HEK293 (cell line): Measurements from ENCODE around the gene NUFIP1.

Experiments
- CTCF ChIA-PET: fragments of 350-600 bp; formaldehyde crosslinking; extraction: SDS; loops from one replicate; lab custom pipeline; 2021; ENCODE audit warnings: antibody characterized with exemption; lab: Yijun Ruan, JAX
- POLR2A ChIA-PET: fragments of 300-600 bp; formaldehyde crosslinking; extraction: SDS; loops from one replicate; lab custom pipeline; 2020; ENCODE audit warnings: antibody characterized with exemption, inconsistent platforms; lab: Yijun Ruan, JAX
- H3K27ac ChIP-seq: fragments of 200-500 bp; sonication (Bioruptor generic); 2 replicates; pipeline ENCODE4 v1.5.1; 2014; ENCODE audit warnings: low read depth, low read length, control low read depth, inconsistent platforms; ENCODE audit errors: extremely low read depth
- H3K36me3 ChIP-seq, 2 experiments: fragments of 200-500 bp in 1 of 2; sonication (Bioruptor generic) in 1 of 2; 1 replicate in 1 of 2; 2 replicates in 1 of 2; pipeline ENCODE4 v1.5.1; 2014 to 2017; ENCODE audit warnings: inconsistent platforms in 2 of 2, low read length in 2 of 2; ENCODE audit not compliant: control insufficient read depth in 2 of 2, insufficient read depth in 1 of 2
- H3K4me1 ChIP-seq: fragments of 200-500 bp; sonication (Bioruptor generic); 2 replicates; pipeline ENCODE4 v1.5.1; 2014; ENCODE audit warnings: mild to moderate bottlenecking, low read length, inconsistent platforms; ENCODE audit not compliant: control insufficient read depth, insufficient read depth
- H3K4me3 ChIP-seq: 2 replicates; pipeline ENCODE4 v1.5.1; 2011; ENCODE audit warnings: low read depth, mild to moderate bottlenecking, control low read depth, low read length, moderate library complexity
- H3K9me3 ChIP-seq: fragments of 200-500 bp; sonication (Bioruptor generic); 2 replicates; pipeline ENCODE4 v1.5.1; 2014; ENCODE audit warnings: low read depth, low read length, inconsistent platforms; ENCODE audit not compliant: control insufficient read depth, insufficient read depth
- ATF2 ChIP-seq: fragments of 450-650 bp; formaldehyde crosslinking; IDR thresholded peaks from 2 replicates; pipeline ENCODE4 v1.5.1; 2016; ENCODE audit warnings: missing biosample characterization, missing genetic modification characterization, low read depth
- IKZF3 ChIP-seq: fragments of 450-650 bp; IDR thresholded peaks from 2 replicates; pipeline ENCODE4 v1.5.0; 2018; ENCODE audit warnings: missing biosample characterization, mild to moderate bottlenecking, missing genetic modification characterization, moderate library complexity
- KLF10 ChIP-seq: fragments of 450-650 bp; IDR thresholded peaks from 2 replicates; pipeline ENCODE4 v1.5.1; 2018; ENCODE audit warnings: missing biosample characterization, mild to moderate bottlenecking, missing genetic modification characterization
- MEIS1 ChIP-seq: sonication (generic); formaldehyde crosslinking; IDR thresholded peaks from 2 replicates; pipeline ENCODE4 v1.8.1; 2022; ENCODE audit warnings: missing genetic modification reagents, mild to moderate bottlenecking, borderline replicate concordance
- MZF1 ChIP-seq: fragments of 450-650 bp; formaldehyde crosslinking; IDR thresholded peaks from 2 replicates; pipeline ENCODE4 v1.5.1; 2017; ENCODE audit warnings: missing biosample characterization, missing genetic modification characterization, borderline replicate concordance
- PBX3 ChIP-seq: sonication (generic); formaldehyde crosslinking; IDR thresholded peaks from 2 replicates; pipeline ENCODE4 v1.8.1; 2022; ENCODE audit warnings: mild to moderate bottlenecking, moderate library complexity, missing genetic modification reagents
- PRDM10 ChIP-seq: fragments of 450-650 bp; formaldehyde crosslinking; IDR thresholded peaks from 2 replicates; pipeline ENCODE4 v1.5.1; 2016; ENCODE audit warnings: missing biosample characterization, missing genetic modification characterization
- YY2 ChIP-seq: fragments of 450-650 bp; formaldehyde crosslinking; IDR thresholded peaks from 2 replicates; pipeline ENCODE4 v1.5.1; 2016; ENCODE audit warnings: missing biosample characterization, missing genetic modification characterization
- ZBTB6 ChIP-seq: fragments of 450-650 bp; formaldehyde crosslinking; IDR thresholded peaks from 2 replicates; pipeline ENCODE4 v1.5.1; 2017; ENCODE audit warnings: missing biosample characterization, missing genetic modification characterization
- ZIC2 ChIP-seq: fragments of 450-650 bp; formaldehyde crosslinking; IDR thresholded peaks from 2 replicates; pipeline ENCODE4 v1.5.1; 2016; ENCODE audit warnings: missing biosample characterization, missing genetic modification characterization
- ZNF133 ChIP-seq: fragments of 450-650 bp; formaldehyde crosslinking; IDR thresholded peaks from 2 replicates; pipeline ENCODE4 v1.5.1; 2016; ENCODE audit warnings: missing biosample characterization, missing genetic modification characterization
- ZNF221 ChIP-seq: fragments of 450-650 bp; formaldehyde crosslinking; IDR thresholded peaks from 2 replicates; pipeline ENCODE4 v1.5.1; 2017; ENCODE audit warnings: missing biosample characterization, missing genetic modification characterization, borderline replicate concordance
- ZNF335 ChIP-seq: fragments of 450-650 bp; formaldehyde crosslinking; conservative IDR thresholded peaks from 2 replicates; pipeline ENCODE4 v1.5.1; 2016; ENCODE audit warnings: missing biosample characterization, missing genetic modification characterization
- ZNF354C ChIP-seq: fragments of 450-650 bp; formaldehyde crosslinking; IDR thresholded peaks from 2 replicates; pipeline ENCODE4 v1.5.1; 2016; ENCODE audit warnings: missing biosample characterization, missing genetic modification characterization, low read depth, borderline replicate concordance
- ZNF544 ChIP-seq: fragments of 450-650 bp; formaldehyde crosslinking; IDR thresholded peaks from 2 replicates; pipeline ENCODE4 v1.5.0; 2017; ENCODE audit warnings: missing biosample characterization, missing genetic modification characterization
- ZNF549 ChIP-seq: fragments of 450-650 bp; IDR thresholded peaks from 2 replicates; pipeline ENCODE4 v1.5.1; 2018; ENCODE audit warnings: missing biosample characterization, missing genetic modification characterization, mild to moderate bottlenecking, inconsistent platforms, moderate library complexity
- ZNF600 ChIP-seq: fragments of 450-650 bp; formaldehyde crosslinking; IDR thresholded peaks from 2 replicates; pipeline ENCODE4 v1.5.1; 2016; ENCODE audit warnings: missing biosample characterization, missing genetic modification characterization
- ZNF610 ChIP-seq: fragments of 450-650 bp; formaldehyde crosslinking; IDR thresholded peaks from 2 replicates; pipeline ENCODE4 v1.5.1; 2016; ENCODE audit warnings: missing biosample characterization, missing genetic modification characterization, borderline replicate concordance
- ZNF626 ChIP-seq: fragments of 450-650 bp; sonication (Bioruptor Pico); formaldehyde crosslinking; IDR thresholded peaks from 2 replicates; pipeline ENCODE4 v1.5.1; 2018; ENCODE audit warnings: missing biosample characterization, missing genetic modification characterization, inconsistent platforms
- ZSCAN16 ChIP-seq: fragments of 450-650 bp; formaldehyde crosslinking; IDR thresholded peaks from 2 replicates; pipeline ENCODE4 v1.5.1; 2016; ENCODE audit warnings: missing biosample characterization, missing genetic modification characterization
- ZSCAN23 ChIP-seq: fragments of 450-650 bp; formaldehyde crosslinking; IDR thresholded peaks from 2 replicates; pipeline ENCODE4 v1.5.1; 2016; ENCODE audit warnings: missing biosample characterization, missing genetic modification characterization
- TF ChIP-seq, protein P1 (sequence below): fragments of 450-650 bp; formaldehyde crosslinking; IDR thresholded peaks from 2 replicates; pipeline ENCODE4 v1.5.1; 2017; ENCODE audit warnings: missing biosample characterization, missing genetic modification characterization
- TF ChIP-seq, protein P2 (sequence below): fragments of 450-650 bp; formaldehyde crosslinking; IDR thresholded peaks from 2 replicates; pipeline ENCODE4 v1.5.1; 2017; ENCODE audit warnings: missing biosample characterization, missing genetic modification characterization

NUFIP1 gene

GRCh38 chr13:44921931-44922758, 67.1 kb downstream of the NUFIP1 start:
- Histone ChIP-seq H3K9me3 (no peaks in the 10 kb centered on the region), H3K4me1 (peaks cover 2% of the 10 kb centered on the region), H3K36me3 (no peaks in the 10 kb centered on the region), H3K4me3 (no peak overlapping the region), H3K27ac (no peak overlapping the region)
- POLR2A ChIA-PET = no interaction called here
- CTCF ChIA-PET = no interaction called here
- no peak for TF ChIP-seq YY2 (tag by site-specific recombination)
- 0 out of 2 replicates have a peak, but pooled peaks have one; percentile 8 for TF ChIP-seq PRDM10 (tag by site-specific recombination)
- no peak for TF ChIP-seq ZIC2 (tag by site-specific recombination)
- TF ChIP-seq ZNF544 (tag by site-specific recombination) = no peak
- 0 out of 2 replicates have a peak, but pooled peaks have one; percentile 21 for TF ChIP-seq ZNF335 (tag by site-specific recombination)
- TF ChIP-seq ZNF133 (tag by site-specific recombination) = no peak
- TF ChIP-seq PBX3 (CRISPR knock-in tag) = no peak
- TF ChIP-seq ZSCAN16 (tag by site-specific recombination) = no peak
- no peak for TF ChIP-seq ZNF221
- no peak for TF ChIP-seq ZNF610 (tag by site-specific recombination)
- TF ChIP-seq ZNF600 (tag by site-specific recombination) = peak; percentile 54; the same call in 1 of the 2 replicates
- TF ChIP-seq ZNF626 (tag by site-specific recombination) = no peak
- TF ChIP-seq ZNF354C (tag by site-specific recombination) = no peak
- no peak for TF ChIP-seq IKZF3 (tag by site-specific recombination)
- no peak for TF ChIP-seq MZF1
- TF ChIP-seq, protein P1, sequence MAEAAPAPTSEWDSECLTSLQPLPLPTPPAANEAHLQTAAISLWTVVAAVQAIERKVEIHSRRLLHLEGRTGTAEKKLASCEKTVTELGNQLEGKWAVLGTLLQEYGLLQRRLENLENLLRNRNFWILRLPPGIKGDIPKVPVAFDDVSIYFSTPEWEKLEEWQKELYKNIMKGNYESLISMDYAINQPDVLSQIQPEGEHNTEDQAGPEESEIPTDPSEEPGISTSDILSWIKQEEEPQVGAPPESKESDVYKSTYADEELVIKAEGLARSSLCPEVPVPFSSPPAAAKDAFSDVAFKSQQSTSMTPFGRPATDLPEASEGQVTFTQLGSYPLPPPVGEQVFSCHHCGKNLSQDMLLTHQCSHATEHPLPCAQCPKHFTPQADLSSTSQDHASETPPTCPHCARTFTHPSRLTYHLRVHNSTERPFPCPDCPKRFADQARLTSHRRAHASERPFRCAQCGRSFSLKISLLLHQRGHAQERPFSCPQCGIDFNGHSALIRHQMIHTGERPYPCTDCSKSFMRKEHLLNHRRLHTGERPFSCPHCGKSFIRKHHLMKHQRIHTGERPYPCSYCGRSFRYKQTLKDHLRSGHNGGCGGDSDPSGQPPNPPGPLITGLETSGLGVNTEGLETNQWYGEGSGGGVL (tag by site-specific recombination) = no peak
- no peak for TF ChIP-seq ZSCAN23 (tag by site-specific recombination)

DNA sequence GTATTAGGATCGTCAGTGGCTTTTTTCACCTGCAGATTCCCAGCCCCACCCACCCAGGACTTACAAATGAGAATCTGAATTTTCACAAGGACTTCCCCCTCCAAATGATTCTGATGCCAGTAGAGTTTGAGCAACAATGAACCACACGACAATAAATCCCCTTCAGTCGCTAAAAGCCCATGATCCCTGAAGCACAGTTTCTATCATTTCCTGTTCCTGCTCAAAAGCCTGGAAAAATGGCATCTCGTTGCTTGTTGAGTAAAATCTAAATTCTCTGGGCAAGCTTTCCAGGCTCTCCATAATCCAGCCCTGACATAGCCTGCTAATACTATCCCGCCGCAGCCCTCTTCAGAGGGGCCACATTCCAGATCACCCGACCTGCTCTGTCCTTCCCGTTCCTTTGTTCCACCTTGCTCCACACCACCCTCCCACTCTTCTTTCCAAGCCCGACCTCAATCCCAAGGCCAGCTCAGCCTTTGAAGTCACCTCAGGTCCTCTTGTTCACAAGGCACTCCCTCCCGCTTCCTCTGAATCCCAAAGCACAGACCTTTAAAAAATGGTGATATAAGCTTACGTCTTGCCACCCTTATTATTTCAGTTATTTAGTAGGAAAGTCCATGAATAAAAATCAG, 67.9 kb downstream of the NUFIP1 start:
- ChIA-PET POLR2A (no interaction called here), CTCF (no interaction called here)
- H3K27ac ChIP-seq = no peak overlapping the region
- no peaks in the 10 kb centered on the region for H3K9me3 ChIP-seq
- H3K36me3 ChIP-seq = no peaks in the 10 kb centered on the region
- H3K4me3 ChIP-seq = no peak overlapping the region
- peaks cover 2% of the 10 kb centered on the region for H3K4me1 ChIP-seq
- TF ChIP-seq, protein P2, sequence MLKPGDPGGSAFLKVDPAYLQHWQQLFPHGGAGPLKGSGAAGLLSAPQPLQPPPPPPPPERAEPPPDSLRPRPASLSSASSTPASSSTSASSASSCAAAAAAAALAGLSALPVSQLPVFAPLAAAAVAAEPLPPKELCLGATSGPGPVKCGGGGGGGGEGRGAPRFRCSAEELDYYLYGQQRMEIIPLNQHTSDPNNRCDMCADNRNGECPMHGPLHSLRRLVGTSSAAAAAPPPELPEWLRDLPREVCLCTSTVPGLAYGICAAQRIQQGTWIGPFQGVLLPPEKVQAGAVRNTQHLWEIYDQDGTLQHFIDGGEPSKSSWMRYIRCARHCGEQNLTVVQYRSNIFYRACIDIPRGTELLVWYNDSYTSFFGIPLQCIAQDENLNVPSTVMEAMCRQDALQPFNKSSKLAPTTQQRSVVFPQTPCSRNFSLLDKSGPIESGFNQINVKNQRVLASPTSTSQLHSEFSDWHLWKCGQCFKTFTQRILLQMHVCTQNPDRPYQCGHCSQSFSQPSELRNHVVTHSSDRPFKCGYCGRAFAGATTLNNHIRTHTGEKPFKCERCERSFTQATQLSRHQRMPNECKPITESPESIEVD (tag by site-specific recombination) = no peak
- no peak for TF ChIP-seq ZBTB6 (tag by site-specific recombination)
- no peak for TF ChIP-seq ATF2 (tag by site-specific recombination)
- no peak for TF ChIP-seq ZNF549 (tag by site-specific recombination)
- TF ChIP-seq MEIS1 (CRISPR knock-in tag) = no peak
- TF ChIP-seq ZSCAN16 (tag by site-specific recombination) = no peak
- no peak for TF ChIP-seq KLF10
